ENCODE results near the gene IL1RAPL1.
"Not testable (repeated sequence)": the region's sequence is repeated elsewhere in the genome, so short reads cannot be mapped to it uniquely, and the experiment has no call there.

IL1RAPL1 gene

GRCh38 chrX:29348288-29348687, 761.0 kb downstream of the IL1RAPL1 start:
- Histone ChIP-seq H3K4me1 (ENCODE audit: control insufficient read depth, insufficient read depth, low read length) (no peaks in the 10 kb centered on the region), H3K36me3 (ENCODE audit: insufficient read depth, low read length) (no peaks in the 10 kb centered on the region), H3K27me3 (ENCODE audit: control insufficient read depth, insufficient read depth, low read length) (no peaks in the 10 kb centered on the region), H3K4me3 (ENCODE audit: low read length) (no peak overlapping the region), H3K9ac (ENCODE audit: low read depth, low read length) (no peak overlapping the region), H3K4me2 (ENCODE audit: low read length) (no peak overlapping the region), H3K9me3 (replicated peaks; ENCODE audit: low read length) (no peaks in the 10 kb centered on the region)

GRCh38 chrX:29359276-29359675, 772.0 kb downstream of the IL1RAPL1 start:
- no peaks in the 10 kb centered on the region for H3K27me3 ChIP-seq (ENCODE audit: control insufficient read depth, insufficient read depth, low read length)
- H3K4me2 ChIP-seq (ENCODE audit: low read length) = no peak overlapping the region
- peaks cover 4% of the 10 kb centered on the region for H3K9me3 ChIP-seq (replicated peaks; ENCODE audit: low read length)
- H3K4me1 ChIP-seq (ENCODE audit: control insufficient read depth, insufficient read depth, low read length) = no peaks in the 10 kb centered on the region
- H3K36me3 ChIP-seq (ENCODE audit: insufficient read depth, low read length) = no peaks in the 10 kb centered on the region
- H3K9ac ChIP-seq (ENCODE audit: low read depth, low read length) = no peak overlapping the region
- H3K4me3 ChIP-seq (ENCODE audit: low read length) = no peak overlapping the region

GRCh38 chrX:29374765-29375164, 787.5 kb downstream of the IL1RAPL1 start:
- H3K9ac ChIP-seq (ENCODE audit: low read depth, low read length); H3K36me3 ChIP-seq (ENCODE audit: insufficient read depth, low read length); H3K27me3 ChIP-seq (ENCODE audit: control insufficient read depth, insufficient read depth, low read length); H3K4me3 ChIP-seq (ENCODE audit: low read length); H3K4me2 ChIP-seq (ENCODE audit: low read length); H3K4me1 ChIP-seq (ENCODE audit: control insufficient read depth, insufficient read depth, low read length): not testable (repeated sequence)
- peaks cover 10% of the 10 kb centered on the region for H3K9me3 ChIP-seq (replicated peaks; ENCODE audit: low read length)

GRCh38 chrX:29376584-29376983, 789.3 kb downstream of the IL1RAPL1 start:
- H3K27me3 ChIP-seq (ENCODE audit: control insufficient read depth, insufficient read depth, low read length) = no peaks in the 10 kb centered on the region
- no peak overlapping the region for H3K4me2 ChIP-seq (ENCODE audit: low read length)
- H3K4me1 ChIP-seq (ENCODE audit: control insufficient read depth, insufficient read depth, low read length) = no peaks in the 10 kb centered on the region
- peaks cover 15% of the 10 kb centered on the region for H3K9me3 ChIP-seq (replicated peaks; ENCODE audit: low read length)
- H3K9ac ChIP-seq (ENCODE audit: low read depth, low read length) = no peak overlapping the region
- H3K4me3 ChIP-seq (ENCODE audit: low read length) = no peak overlapping the region
- no peaks in the 10 kb centered on the region for H3K36me3 ChIP-seq (ENCODE audit: insufficient read depth, low read length)

GRCh38 chrX:29382811-29383210, 795.6 kb downstream of the IL1RAPL1 start:
- Histone ChIP-seq H3K4me2 (ENCODE audit: low read length) (no peak overlapping the region), H3K4me3 (ENCODE audit: low read length) (no peak overlapping the region)

DNA sequence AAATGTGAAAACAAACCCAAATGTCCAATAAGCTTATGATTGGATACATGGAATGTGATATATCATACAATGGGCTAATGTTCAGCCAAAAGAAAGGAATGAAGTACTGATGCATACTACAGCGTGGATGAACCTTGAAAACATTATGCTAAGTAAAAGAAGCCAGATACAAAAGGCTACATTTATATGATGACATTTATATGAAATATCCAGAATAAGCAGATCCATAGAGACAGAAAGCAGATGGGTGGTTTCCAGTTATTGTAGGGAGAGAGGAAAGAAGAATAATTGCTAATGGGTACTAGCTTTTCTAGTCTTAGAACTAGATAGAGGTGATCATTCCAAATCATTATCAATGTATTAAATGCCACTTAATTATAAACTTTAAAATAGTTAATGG, 801.3 kb downstream of the IL1RAPL1 start:
- Histone ChIP-seq H3K4me1 (ENCODE audit: control insufficient read depth, insufficient read depth, low read length) (no peaks in the 10 kb centered on the region), H3K27me3 (ENCODE audit: control insufficient read depth, insufficient read depth, low read length) (no peaks in the 10 kb centered on the region), H3K4me3 (ENCODE audit: low read length) (no peak overlapping the region), H3K36me3 (ENCODE audit: insufficient read depth, low read length) (no peaks in the 10 kb centered on the region), H3K9me3 (replicated peaks; ENCODE audit: low read length) (no peaks in the 10 kb centered on the region), H3K9ac (ENCODE audit: low read depth, low read length) (no peak overlapping the region), H3K4me2 (ENCODE audit: low read length) (no peak overlapping the region)

More at GRCh38 chrX:29382811-29383210, 795.6 kb downstream of the IL1RAPL1 start:
- no peaks in the 10 kb centered on the region for H3K36me3 ChIP-seq (ENCODE audit: insufficient read depth, low read length)
- no peak overlapping the region for H3K9ac ChIP-seq (ENCODE audit: low read depth, low read length)
- H3K27me3 ChIP-seq (ENCODE audit: control insufficient read depth, insufficient read depth, low read length) = no peaks in the 10 kb centered on the region
- no peaks in the 10 kb centered on the region for H3K4me1 ChIP-seq (ENCODE audit: control insufficient read depth, insufficient read depth, low read length)
- peaks cover 15% of the 10 kb centered on the region for H3K9me3 ChIP-seq (replicated peaks; ENCODE audit: low read length)

GRCh38 chrX:29397506-29397905, 810.3 kb downstream of the IL1RAPL1 start:
- H3K4me3 ChIP-seq (ENCODE audit: low read length) = no peak overlapping the region
- no peaks in the 10 kb centered on the region for H3K4me1 ChIP-seq (ENCODE audit: control insufficient read depth, insufficient read depth, low read length)
- no peak overlapping the region for H3K4me2 ChIP-seq (ENCODE audit: low read length)
- no peaks in the 10 kb centered on the region for H3K36me3 ChIP-seq (ENCODE audit: insufficient read depth, low read length)
- H3K9me3 ChIP-seq (replicated peaks; ENCODE audit: low read length) = no peaks in the 10 kb centered on the region
- no peaks in the 10 kb centered on the region for H3K27me3 ChIP-seq (ENCODE audit: control insufficient read depth, insufficient read depth, low read length)
- H3K9ac ChIP-seq (ENCODE audit: low read depth, low read length) = no peak overlapping the region

DNA sequence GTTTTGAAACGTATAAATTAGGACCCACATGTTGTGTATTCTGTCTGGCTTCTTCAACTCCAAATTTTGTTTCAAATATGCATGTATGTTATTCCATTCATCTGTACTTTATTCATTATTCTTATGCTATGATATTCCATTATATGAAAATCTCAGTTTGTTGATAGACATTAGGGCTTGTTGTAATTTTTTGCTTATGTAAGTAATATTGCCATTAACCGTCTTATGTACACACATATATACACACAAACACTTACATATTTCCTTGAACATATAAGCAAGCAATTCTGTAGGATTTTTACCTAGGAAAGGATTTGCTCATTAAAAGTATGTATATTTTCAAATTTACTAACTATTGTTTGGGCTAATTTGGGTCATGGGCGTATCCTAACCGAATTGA, 820.1 kb downstream of the IL1RAPL1 start:
- Histone ChIP-seq H3K27me3 (ENCODE audit: control insufficient read depth, insufficient read depth, low read length) (no peaks in the 10 kb centered on the region), H3K9ac (ENCODE audit: low read depth, low read length) (no peak overlapping the region), H3K4me1 (ENCODE audit: control insufficient read depth, insufficient read depth, low read length) (no peaks in the 10 kb centered on the region), H3K9me3 (replicated peaks; ENCODE audit: low read length) (no peaks in the 10 kb centered on the region), H3K4me2 (ENCODE audit: low read length) (no peak overlapping the region), H3K4me3 (ENCODE audit: low read length) (no peak overlapping the region), H3K36me3 (ENCODE audit: insufficient read depth, low read length) (no peaks in the 10 kb centered on the region)

DNA sequence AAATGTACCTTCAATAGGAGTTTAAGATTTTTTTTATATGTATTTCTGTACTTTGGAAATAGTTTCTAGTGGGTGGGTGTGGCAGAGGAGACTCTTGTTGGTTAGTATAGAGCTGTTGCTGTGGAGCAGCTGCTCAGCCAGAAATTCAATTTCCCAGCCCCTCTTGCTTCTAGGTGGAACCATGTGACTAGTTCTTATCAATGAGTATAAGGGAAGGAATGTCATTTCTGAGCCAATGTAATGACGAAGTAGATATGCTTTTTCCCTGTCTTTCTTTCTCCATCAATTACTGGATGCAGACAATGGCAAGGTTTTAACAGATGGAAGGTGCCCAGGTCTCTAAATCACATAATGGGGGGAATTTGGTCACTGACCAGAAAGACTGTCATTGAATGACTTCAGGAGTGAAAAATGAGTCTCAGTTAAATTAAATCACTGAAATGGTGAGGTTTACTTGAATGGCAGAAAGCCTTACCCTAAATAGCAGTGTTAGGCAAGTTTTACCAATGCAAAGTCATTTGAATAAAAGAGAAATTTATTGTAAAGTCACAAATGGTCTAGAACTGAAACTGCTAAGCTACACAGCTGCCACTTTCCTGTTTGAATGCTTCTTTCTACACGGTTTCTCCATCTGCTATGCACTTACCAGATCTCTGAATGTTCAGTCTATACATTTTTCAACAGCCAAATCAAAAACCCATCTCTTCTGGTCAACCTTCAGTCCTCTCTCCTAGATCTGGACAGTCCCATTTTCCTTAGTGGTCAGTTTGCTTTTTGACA, 832.7 kb downstream of the IL1RAPL1 start:
- H3K27me3 ChIP-seq (ENCODE audit: control insufficient read depth, insufficient read depth, low read length) = no peaks in the 10 kb centered on the region
- H3K4me2 ChIP-seq (ENCODE audit: low read length) = no peak overlapping the region
- H3K9me3 ChIP-seq (replicated peaks; ENCODE audit: low read length) = no peaks in the 10 kb centered on the region
- no peak overlapping the region for H3K9ac ChIP-seq (ENCODE audit: low read depth, low read length)
- no peaks in the 10 kb centered on the region for H3K4me1 ChIP-seq (ENCODE audit: control insufficient read depth, insufficient read depth, low read length)
- no peaks in the 10 kb centered on the region for H3K36me3 ChIP-seq (ENCODE audit: insufficient read depth, low read length)
- no peak overlapping the region for H3K4me3 ChIP-seq (ENCODE audit: low read length)

GRCh38 chrX:29422034-29422433, 834.8 kb downstream of the IL1RAPL1 start:
- Histone ChIP-seq H3K4me1 (ENCODE audit: control insufficient read depth, insufficient read depth, low read length) (no peaks in the 10 kb centered on the region), H3K27me3 (ENCODE audit: control insufficient read depth, insufficient read depth, low read length) (no peaks in the 10 kb centered on the region), H3K4me3 (ENCODE audit: low read length) (no peak overlapping the region), H3K9ac (ENCODE audit: low read depth, low read length) (no peak overlapping the region), H3K36me3 (ENCODE audit: insufficient read depth, low read length) (no peaks in the 10 kb centered on the region), H3K9me3 (replicated peaks; ENCODE audit: low read length) (no peaks in the 10 kb centered on the region), H3K4me2 (ENCODE audit: low read length) (no peak overlapping the region)

DNA sequence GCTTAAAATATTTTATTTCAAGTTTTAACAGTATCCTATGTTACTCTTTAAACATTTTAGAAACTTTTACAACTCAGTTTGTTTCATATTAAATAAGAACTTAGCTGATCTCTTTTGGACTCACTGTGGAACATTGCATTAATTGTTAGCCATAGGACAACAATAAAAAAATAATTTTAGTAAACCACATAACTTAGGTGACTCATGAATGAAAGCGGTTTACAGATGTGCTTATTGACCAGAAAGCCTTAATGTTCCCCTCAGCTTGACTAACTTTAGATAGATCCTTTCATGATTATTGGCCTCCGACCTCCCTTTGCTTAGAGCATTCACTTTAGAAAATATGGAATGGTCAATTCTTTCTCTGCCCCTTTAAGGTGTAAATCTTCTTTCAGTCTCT, 844.6 kb downstream of the IL1RAPL1 start:
- Histone ChIP-seq H3K9ac (ENCODE audit: low read depth, low read length) (no peak overlapping the region), H3K36me3 (ENCODE audit: insufficient read depth, low read length) (no peaks in the 10 kb centered on the region), H3K4me1 (ENCODE audit: control insufficient read depth, insufficient read depth, low read length) (no peaks in the 10 kb centered on the region), H3K27me3 (ENCODE audit: control insufficient read depth, insufficient read depth, low read length) (no peaks in the 10 kb centered on the region), H3K9me3 (replicated peaks; ENCODE audit: low read length) (no peaks in the 10 kb centered on the region), H3K4me2 (ENCODE audit: low read length) (no peak overlapping the region), H3K4me3 (ENCODE audit: low read length) (no peak overlapping the region)

DNA sequence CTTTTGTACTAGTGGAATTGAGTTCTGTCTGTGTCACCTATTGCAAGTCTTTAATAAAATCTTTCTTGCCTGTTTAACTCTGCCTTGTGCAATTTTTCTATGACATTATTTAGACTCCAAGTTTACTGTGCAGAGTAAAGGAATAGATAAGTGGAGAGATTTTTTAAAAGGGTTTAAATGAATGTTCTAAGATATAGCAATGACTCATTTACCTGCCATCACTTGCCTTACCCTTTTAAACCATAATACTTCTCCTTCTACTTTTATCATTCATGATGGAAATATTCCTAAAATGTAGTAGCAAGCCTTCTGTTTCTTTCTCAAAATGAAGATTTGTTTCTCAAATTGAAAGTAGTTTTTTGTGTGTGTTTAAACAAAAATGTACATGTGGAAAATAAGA, 845.3 kb downstream of the IL1RAPL1 start:
- Histone ChIP-seq H3K27me3 (ENCODE audit: control insufficient read depth, insufficient read depth, low read length) (no peaks in the 10 kb centered on the region), H3K4me3 (ENCODE audit: low read length) (no peak overlapping the region), H3K36me3 (ENCODE audit: insufficient read depth, low read length) (no peaks in the 10 kb centered on the region), H3K9me3 (replicated peaks; ENCODE audit: low read length) (no peaks in the 10 kb centered on the region), H3K9ac (ENCODE audit: low read depth, low read length) (no peak overlapping the region), H3K4me2 (ENCODE audit: low read length) (no peak overlapping the region), H3K4me1 (ENCODE audit: control insufficient read depth, insufficient read depth, low read length) (no peaks in the 10 kb centered on the region)
